ENCODE data around the gene OR5K1. TPM values are rescaled to one million over a fixed set of nuclear protein-coding genes. Genes with fewer than 3 reads are reported as not detected.

The OR5K1 gene
- polyA plus RNA-seq, 2 donors: not detected

Other genes with a start within 250 kb of the OR5K1 start
- not detected for gene OR5H6, start 199.0 kb upstream of the OR5K1 start, polyA plus RNA-seq
- not detected for gene OR5H2, start 180.7 kb upstream of the OR5K1 start, polyA plus RNA-seq
- not detected for gene OR5K4, start 109.3 kb upstream of the OR5K1 start, polyA plus RNA-seq
- gene OR5K3, start 72.5 kb upstream of the OR5K1 start, polyA plus RNA-seq: not detected
- gene OR5K2, start 34.5 kb downstream of the OR5K1 start, polyA plus RNA-seq: not detected
- gene CLDND1, start 59.7 kb downstream of the OR5K1 start, polyA plus RNA-seq: 10 to 100 TPM; 62.8 to 82.5 TPM
- under 1 TPM; 0.31 to 0.86 TPM for gene GPR15, start 68.8 kb downstream of the OR5K1 start, polyA plus RNA-seq
- gene CPOX, start 130.4 kb downstream of the OR5K1 start, polyA plus RNA-seq: 10 to 100 TPM in 1 of 2 donors, 1 to 10 TPM in 1; 9.6 to 17.4 TPM

All from esophagus (tissue), 2 donors.